Activated naive CD8-positive, alpha-beta T cell treated with anti-CD3 and anti-CD28 coated beads, Interleukin-2, amount 50 U/mL, for 16 hours (primary cell): ENCODE measurements around the gene SIK3.

Source experiments
- DNase-seq: peaks from one replicate; pipeline ENCODE4 v3.0.0-alpha.2; 2020; ENCODE audit warnings: low read depth, low spot score

Gene SIK3

GRCh38 chr11:116866804-116867455, 231.3 kb downstream of the SIK3 start:
- no peak for DNase-seq

- DNase-seq: no peak
These were observed 232.5 kb downstream of the SIK3 start for GRCh38 chr11:116865696-116866095.

- no peak for DNase-seq
These were observed 233.7 kb downstream of the SIK3 start for GRCh38 chr11:116864531-116864930.

- no peak for DNase-seq
These were observed 235.3 kb downstream of the SIK3 start for GRCh38 chr11:116862951-116863350.

GRCh38 chr11:116862185-116862584, 236.0 kb downstream of the SIK3 start:
- no peak for DNase-seq

GRCh38 chr11:116861539-116861938, 236.7 kb downstream of the SIK3 start:
- no peak for DNase-seq

- no peak for DNase-seq
These were observed 237.9 kb downstream of the SIK3 start for GRCh38 chr11:116860303-116860702.

GRCh38 chr11:116859175-116859574, 239.1 kb downstream of the SIK3 start:
- no peak for DNase-seq

- no peak for DNase-seq
These were observed 240.3 kb downstream of the SIK3 start for GRCh38 chr11:116857936-116858335.

- DNase-seq: no peak
These were observed 240.9 kb downstream of the SIK3 start for GRCh38 chr11:116857316-116857715.

- DNase-seq: no peak
These were observed 241.8 kb downstream of the SIK3 start for GRCh38 chr11:116856423-116856822.

- no peak for DNase-seq
These were observed 242.8 kb downstream of the SIK3 start for GRCh38 chr11:116855413-116855812.

GRCh38 chr11:116853461-116854073, 244.7 kb downstream of the SIK3 start:
- no peak for DNase-seq

GRCh38 chr11:116852261-116853031, 245.8 kb downstream of the SIK3 start:
- no peak for DNase-seq

GRCh38 chr11:116851626-116852025, 246.6 kb downstream of the SIK3 start:
- DNase-seq: no peak

- DNase-seq: no peak
These were observed 248.7 kb downstream of the SIK3 start for GRCh38 chr11:116849486-116849885.

- no peak for DNase-seq
These were observed 249.2 kb downstream of the SIK3 start for GRCh38 chr11:116849060-116849459.

GRCh38 chr11:116847612-116848011, 250.6 kb downstream of the SIK3 start:
- DNase-seq: no peak

GRCh38 chr11:116844722-116845121, 253.5 kb downstream of the SIK3 start:
- DNase-seq: no peak

- no peak for DNase-seq
These were observed 254.6 kb downstream of the SIK3 start for GRCh38 chr11:116843661-116844060.

- DNase-seq: no peak
These were observed 255.3 kb downstream of the SIK3 start for GRCh38 chr11:116842909-116843308.

- DNase-seq: no peak
These were observed 256.1 kb downstream of the SIK3 start for GRCh38 chr11:116842117-116842516.

GRCh38 chr11:116840746-116841296, 257.4 kb downstream of the SIK3 start:
- DNase-seq: no peak
